GM23248 (cell line): ENCODE data around the gene SLC7A1. TPM values are rescaled to one million over a fixed set of nuclear protein-coding genes. Genes with fewer than 3 reads are reported as not detected.

Experiments used
- DNase-seq: peaks from one replicate; pipeline ENCODE4 v3.0.0-alpha.2; 2015
- H2AFZ ChIP-seq: fragments of 200-600 bp; sonication (generic); 2 replicates; pipeline ENCODE4 v1.6.1; 2016; ENCODE audit warnings: antibody characterized with exemption
- H3F3A ChIP-seq: fragments of 200-600 bp; sonication (generic); 2 replicates; pipeline ENCODE4 v1.6.1; 2016; ENCODE audit warnings: mild to moderate bottlenecking, antibody characterized with exemption, mixed run types; ENCODE audit not compliant: insufficient read depth
- H3K27ac ChIP-seq: fragments of 200-600 bp; sonication (generic); 2 replicates; pipeline ENCODE4 v1.5.1; 2016; ENCODE audit warnings: mild to moderate bottlenecking
- H3K27me3 ChIP-seq: fragments of 200-600 bp; sonication (generic); replicated peaks from 2 replicates; pipeline ENCODE4 v1.6.1; 2016; ENCODE audit warnings: mild to moderate bottlenecking; ENCODE audit not compliant: insufficient read depth
- H3K36me3 ChIP-seq: fragments of 200-600 bp; sonication (generic); 2 replicates; pipeline ENCODE4 v1.6.1; 2016; ENCODE audit warnings: low read depth, mild to moderate bottlenecking
- H3K4me1 ChIP-seq: fragments of 200-600 bp; sonication (generic); 2 replicates; pipeline ENCODE4 v1.6.1; 2016; ENCODE audit warnings: mild to moderate bottlenecking; ENCODE audit not compliant: insufficient read depth
- H3K4me2 ChIP-seq: fragments of 200-600 bp; sonication (generic); one replicate; pipeline ENCODE4 v1.6.1; 2016; ENCODE audit warnings: mild to moderate bottlenecking; ENCODE audit not compliant: unreplicated experiment
- H3K4me3 ChIP-seq: fragments of 200-600 bp; sonication (generic); 2 replicates; pipeline ENCODE4 v1.5.1; 2016; ENCODE audit warnings: mild to moderate bottlenecking
- H3K79me2 ChIP-seq: fragments of 200-600 bp; sonication (generic); 2 replicates; pipeline ENCODE4 v1.6.1; 2016; ENCODE audit warnings: mild to moderate bottlenecking; ENCODE audit not compliant: insufficient read depth
- H3K9ac ChIP-seq: fragments of 200-600 bp; sonication (generic); 2 replicates; pipeline ENCODE4 v1.6.1; 2016; ENCODE audit warnings: mild to moderate bottlenecking
- H3K9me2 ChIP-seq: fragments of 200-600 bp; sonication (generic); 2 replicates; pipeline ENCODE4 v1.6.1; 2016; ENCODE audit warnings: mixed run types, mild to moderate bottlenecking, moderate library complexity; ENCODE audit not compliant: insufficient read depth
- H3K9me3 ChIP-seq: fragments of 200-600 bp; sonication (generic); one replicate; pipeline ENCODE4 v1.6.1; 2017; ENCODE audit warnings: low read depth
- H4K20me1 ChIP-seq: fragments of 200-600 bp; sonication (generic); 2 replicates; pipeline ENCODE4 v1.6.0; 2016; ENCODE audit not compliant: insufficient read depth
- EZH2 ChIP-seq: fragments of 200-600 bp; sonication (generic); IDR thresholded peaks from 2 replicates; pipeline ENCODE4 v1.6.1; 2018; ENCODE audit warnings: antibody characterized with exemption, mild to moderate bottlenecking; ENCODE audit not compliant: insufficient read depth, poor library complexity, severe bottlenecking
- EZH2phosphoT487 ChIP-seq: fragments of 200-600 bp; sonication (generic); IDR thresholded peaks from 2 replicates; pipeline ENCODE4 v1.6.1; 2018; ENCODE audit warnings: antibody characterized with exemption, moderate library complexity, mild to moderate bottlenecking, low read depth; ENCODE audit not compliant: insufficient read depth
- WGBS, 2 experiments: methylation state at CpG; one replicate each; pipeline ENCODE4 v1.1.6; 2015 to 2017; ENCODE audit warnings: low lambda C conversion rate in 2 of 2, low coverage in 1 of 2; ENCODE audit errors: missing lambda C conversion rate in 2 of 2; 5-methylcytosine and 5-hydroxymethylcytosine counted together
- in situ Hi-C: fragments of 300-500 bp; cut with MboI; formaldehyde crosslinking; loops from 2 replicates; pipeline ENCODE4 v1.15.0; 2020
- polyA plus RNA-seq: library from polyadenylated mRNA; unstranded; fragments of >200 nt; fragmentation: Nextera tagmentation; extraction: Ambion mirVana; gene quantifications from 2 replicates; pipeline ENCODE4 v1.2.1, GENCODE V29; 2016
- total RNA-seq: library from RNA; depleted of rRNA; stranded (reverse); fragments of >200 nt; shearing (Covaris generic); gene quantifications from 2 replicates; pipeline ENCODE4 v1.2.3, GENCODE V29; 2014

The SLC7A1 gene
- total and polyA plus RNA-seq, 2 experiments from 2014 or later = 34.7 to 38.6 TPM

- H3K9ac ChIP-seq = peak overlapping the region; percentile 33
- H2AFZ ChIP-seq = no peak overlapping the region
- H3K4me3 ChIP-seq = peak overlapping the region; percentile 20; the same call in 1 of the 2 replicates
- H3F3A ChIP-seq = peaks cover 72% of the 10 kb centered on the region
- H3K9me2 ChIP-seq = no peaks in the 10 kb centered on the region
- no peak for TF ChIP-seq EZH2
- no peak for TF ChIP-seq EZH2phosphoT487
- DNase-seq = no peak
- H4K20me1 ChIP-seq = peaks cover 37% of the 10 kb centered on the region; the same call in 1 of the 2 replicates
- H3K27me3 ChIP-seq = no peaks in the 10 kb centered on the region
- H3K9me3 ChIP-seq = no peaks in the 10 kb centered on the region
- WGBS, 2 experiments = 93 to 95% methylated on average over 8 of the region's 8 CpGs
- H3K79me2 ChIP-seq = peaks cover 100% of the 10 kb centered on the region
- H3K27ac ChIP-seq = peak overlapping the region; percentile 53
- peak overlapping the region; percentile 69 for H3K4me2 ChIP-seq
- in situ Hi-C loops = no loop called here
- H3K36me3 ChIP-seq = peaks cover 12% of the 10 kb centered on the region; the same call in 1 of the 2 replicates
- H3K4me1 ChIP-seq = peaks cover 79% of the 10 kb centered on the region
These were observed 16.4 kb downstream of the SLC7A1 start for GRCh38 chr13:29579094-29579493.

DNA sequence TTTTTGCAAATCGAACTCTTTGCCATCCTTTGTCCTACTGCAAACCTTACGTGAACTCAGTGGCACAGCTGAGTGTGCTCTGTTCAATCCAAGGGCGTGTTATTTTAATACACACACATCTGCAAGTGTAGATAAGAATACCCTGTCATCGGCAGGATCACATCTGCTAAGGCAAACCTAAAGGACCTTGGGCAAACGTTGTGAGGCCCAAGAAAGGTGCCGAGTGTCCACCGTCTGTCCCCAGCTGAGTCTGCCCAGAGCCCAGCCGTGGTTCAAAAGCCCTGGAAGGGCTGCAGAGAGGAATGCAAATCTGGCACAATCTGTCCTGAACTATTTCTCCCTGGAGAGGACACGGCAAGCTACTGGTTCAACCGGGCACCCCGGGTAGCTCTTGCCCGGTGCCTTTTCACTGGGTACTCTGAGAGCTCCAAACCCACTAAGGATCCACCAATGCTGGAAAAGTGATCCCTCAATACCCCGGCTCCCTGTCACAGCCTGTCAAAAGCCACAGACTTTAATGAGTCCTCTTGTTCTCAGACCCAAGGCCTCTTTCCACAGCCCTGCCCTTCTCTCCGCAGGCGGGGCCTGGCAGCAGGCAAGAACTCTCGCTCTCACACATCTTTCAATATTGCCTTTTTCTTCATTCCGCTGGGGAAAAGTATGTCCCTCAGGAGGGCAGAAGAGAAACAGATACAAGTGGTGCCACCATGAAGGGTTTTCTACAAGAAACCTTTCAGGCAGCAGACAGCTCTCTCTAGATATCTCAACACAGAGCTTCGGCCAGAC is 17.0 kb downstream of the SLC7A1 start:
- H3K27ac ChIP-seq = peak overlapping the region; percentile 53
- peaks cover 100% of the 10 kb centered on the region for H3K79me2 ChIP-seq
- peaks cover 76% of the 10 kb centered on the region for H3K4me1 ChIP-seq
- TF ChIP-seq EZH2 (no peak), EZH2phosphoT487 (no peak)
- no peaks in the 10 kb centered on the region for H3K9me3 ChIP-seq
- peaks cover 37% of the 10 kb centered on the region; the same call in 1 of the 2 replicates for H4K20me1 ChIP-seq
- 17 to 19% methylated on average over 18 of the region's 18 CpGs for WGBS, 2 experiments
- H3K4me3 ChIP-seq = peak overlapping the region; percentile 20; the same call in 1 of the 2 replicates
- H3K4me2 ChIP-seq = peak overlapping the region; percentile 69
- no peak overlapping the region for H2AFZ ChIP-seq
- peaks cover 12% of the 10 kb centered on the region; the same call in 1 of the 2 replicates for H3K36me3 ChIP-seq
- in situ Hi-C loops = no loop called here
- H3K27me3 ChIP-seq = no peaks in the 10 kb centered on the region
- peak overlapping the region; percentile 33 for H3K9ac ChIP-seq
- H3F3A ChIP-seq = peaks cover 70% of the 10 kb centered on the region
- DNase-seq = peak; percentile 52
- no peaks in the 10 kb centered on the region for H3K9me2 ChIP-seq

GRCh38 chr13:29577136-29578051 is 18.1 kb downstream of the SLC7A1 start:
- Histone ChIP-seq H3K4me3 (peak overlapping the region; percentile 20; the same call in 1 of the 2 replicates), H3K27ac (peak overlapping the region; percentile 53), H3F3A (peaks cover 66% of the 10 kb centered on the region), H3K27me3 (no peaks in the 10 kb centered on the region), H3K36me3 (peaks cover 12% of the 10 kb centered on the region; the same call in 1 of the 2 replicates), H3K79me2 (peaks cover 100% of the 10 kb centered on the region), H3K4me2 (peak overlapping the region; percentile 69), H3K9ac (peak overlapping the region; percentile 33; the same call in 1 of the 2 replicates), H3K4me1 (peaks cover 76% of the 10 kb centered on the region), H3K9me3 (no peaks in the 10 kb centered on the region), H3K9me2 (no peaks in the 10 kb centered on the region), H4K20me1 (peaks cover 33% of the 10 kb centered on the region; the same call in 1 of the 2 replicates), H2AFZ (no peak overlapping the region)
- TF ChIP-seq EZH2phosphoT487 (no peak), EZH2 (no peak)
- in situ Hi-C loops = no loop called here
- 62 to 64% methylated on average over 18 of the region's 18 CpGs for WGBS, 2 experiments
- peak; percentile 70 for DNase-seq

DNA sequence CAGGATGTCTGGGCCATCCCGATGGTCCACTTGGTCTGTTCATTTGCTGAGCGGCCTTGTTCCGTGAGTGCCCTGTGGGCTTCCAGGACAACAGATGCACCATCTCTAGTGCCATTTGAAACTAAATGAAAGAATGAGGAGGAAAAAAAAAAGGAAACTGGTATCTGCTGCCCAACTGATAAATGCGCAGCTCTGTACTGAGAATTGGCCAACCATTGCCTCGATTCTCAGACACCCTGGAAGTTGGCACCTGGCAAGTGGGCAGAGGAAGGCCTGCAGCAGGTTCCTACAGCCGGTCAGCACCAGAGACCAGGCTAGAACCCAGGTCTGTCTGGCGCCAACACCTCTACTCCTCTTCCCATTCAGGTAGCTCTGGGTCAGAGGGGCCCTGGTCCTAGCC is 18.9 kb downstream of the SLC7A1 start:
- Histone ChIP-seq H3K9me3 (no peaks in the 10 kb centered on the region), H3K4me3 (no peak overlapping the region), H3K36me3 (peaks cover 12% of the 10 kb centered on the region; the same call in 1 of the 2 replicates), H3K4me1 (peaks cover 68% of the 10 kb centered on the region), H2AFZ (no peak overlapping the region), H3K4me2 (no peak overlapping the region), H3K27ac (peak overlapping the region; percentile 53), H3K9me2 (no peaks in the 10 kb centered on the region), H4K20me1 (peaks cover 27% of the 10 kb centered on the region; the same call in 1 of the 2 replicates), H3F3A (peaks cover 58% of the 10 kb centered on the region), H3K9ac (peak overlapping the region; percentile 33; the same call in 1 of the 2 replicates), H3K27me3 (no peaks in the 10 kb centered on the region), H3K79me2 (peaks cover 100% of the 10 kb centered on the region)
- TF ChIP-seq EZH2 = no peak
- no peak for TF ChIP-seq EZH2phosphoT487
- 100% methylated on average over 7 of the region's 7 CpGs for WGBS, 2 experiments
- in situ Hi-C loops = no loop called here
- DNase-seq = no peak
